GM20000 (cell line): ENCODE measurements around the gene EFNA5.

Source experiments
- DNase-seq: peaks from one replicate; pipeline ENCODE4 v3.0.0; 2012; ENCODE audit warnings: low spot score
- TF ChIP-seq, protein P1 (sequence below): IDR thresholded peaks from 2 replicates; pipeline ENCODE4 v1.5.1; 2012; ENCODE audit warnings: mild to moderate bottlenecking, control low read depth; ENCODE audit errors: extremely low read depth, missing control alignments

Gene EFNA5

DNA sequence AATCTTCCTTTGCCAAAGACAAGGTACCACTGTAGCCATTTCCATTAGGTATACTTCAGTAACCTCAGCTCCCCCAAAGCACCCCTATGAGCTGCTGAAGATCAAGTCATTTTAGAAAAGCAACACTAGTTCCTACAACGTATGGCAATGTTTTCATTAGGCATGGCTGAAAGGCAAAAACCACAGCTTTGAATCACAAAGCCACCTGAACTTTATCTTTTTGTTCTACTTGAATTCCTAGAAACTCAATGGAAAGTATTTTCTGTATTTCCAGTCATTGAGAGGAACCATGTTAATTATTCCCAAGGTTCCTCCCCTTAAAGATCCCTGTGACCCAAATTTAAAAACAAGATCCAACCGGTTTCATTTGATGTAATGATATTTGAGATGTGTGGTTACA lies 152.1 kb downstream of the EFNA5 start:
- TF ChIP-seq, protein P1, sequence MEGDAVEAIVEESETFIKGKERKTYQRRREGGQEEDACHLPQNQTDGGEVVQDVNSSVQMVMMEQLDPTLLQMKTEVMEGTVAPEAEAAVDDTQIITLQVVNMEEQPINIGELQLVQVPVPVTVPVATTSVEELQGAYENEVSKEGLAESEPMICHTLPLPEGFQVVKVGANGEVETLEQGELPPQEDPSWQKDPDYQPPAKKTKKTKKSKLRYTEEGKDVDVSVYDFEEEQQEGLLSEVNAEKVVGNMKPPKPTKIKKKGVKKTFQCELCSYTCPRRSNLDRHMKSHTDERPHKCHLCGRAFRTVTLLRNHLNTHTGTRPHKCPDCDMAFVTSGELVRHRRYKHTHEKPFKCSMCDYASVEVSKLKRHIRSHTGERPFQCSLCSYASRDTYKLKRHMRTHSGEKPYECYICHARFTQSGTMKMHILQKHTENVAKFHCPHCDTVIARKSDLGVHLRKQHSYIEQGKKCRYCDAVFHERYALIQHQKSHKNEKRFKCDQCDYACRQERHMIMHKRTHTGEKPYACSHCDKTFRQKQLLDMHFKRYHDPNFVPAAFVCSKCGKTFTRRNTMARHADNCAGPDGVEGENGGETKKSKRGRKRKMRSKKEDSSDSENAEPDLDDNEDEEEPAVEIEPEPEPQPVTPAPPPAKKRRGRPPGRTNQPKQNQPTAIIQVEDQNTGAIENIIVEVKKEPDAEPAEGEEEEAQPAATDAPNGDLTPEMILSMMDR: no peak
- no peak for DNase-seq

DNA sequence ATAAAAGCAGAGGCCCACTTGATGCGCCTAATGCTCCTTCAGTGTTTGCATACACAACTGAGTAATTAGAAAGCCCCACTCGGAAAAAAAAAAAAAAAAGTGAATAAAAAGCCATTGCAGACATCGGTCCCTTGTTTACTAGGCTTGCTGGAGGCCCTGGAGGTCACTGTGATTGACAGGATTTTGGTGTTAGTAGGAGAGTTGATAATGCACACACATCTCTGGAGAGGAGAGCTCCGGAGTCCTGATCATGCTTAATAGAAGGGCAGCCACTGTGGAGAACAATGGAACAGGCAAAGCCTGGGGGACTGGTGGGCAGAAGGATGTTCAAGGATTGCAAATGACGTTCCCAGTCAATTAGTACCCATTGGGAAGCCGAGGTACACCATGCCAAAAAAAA lies 152.5 kb downstream of the EFNA5 start:
- no peak for DNase-seq
- TF ChIP-seq, protein P1: no peak

DNA sequence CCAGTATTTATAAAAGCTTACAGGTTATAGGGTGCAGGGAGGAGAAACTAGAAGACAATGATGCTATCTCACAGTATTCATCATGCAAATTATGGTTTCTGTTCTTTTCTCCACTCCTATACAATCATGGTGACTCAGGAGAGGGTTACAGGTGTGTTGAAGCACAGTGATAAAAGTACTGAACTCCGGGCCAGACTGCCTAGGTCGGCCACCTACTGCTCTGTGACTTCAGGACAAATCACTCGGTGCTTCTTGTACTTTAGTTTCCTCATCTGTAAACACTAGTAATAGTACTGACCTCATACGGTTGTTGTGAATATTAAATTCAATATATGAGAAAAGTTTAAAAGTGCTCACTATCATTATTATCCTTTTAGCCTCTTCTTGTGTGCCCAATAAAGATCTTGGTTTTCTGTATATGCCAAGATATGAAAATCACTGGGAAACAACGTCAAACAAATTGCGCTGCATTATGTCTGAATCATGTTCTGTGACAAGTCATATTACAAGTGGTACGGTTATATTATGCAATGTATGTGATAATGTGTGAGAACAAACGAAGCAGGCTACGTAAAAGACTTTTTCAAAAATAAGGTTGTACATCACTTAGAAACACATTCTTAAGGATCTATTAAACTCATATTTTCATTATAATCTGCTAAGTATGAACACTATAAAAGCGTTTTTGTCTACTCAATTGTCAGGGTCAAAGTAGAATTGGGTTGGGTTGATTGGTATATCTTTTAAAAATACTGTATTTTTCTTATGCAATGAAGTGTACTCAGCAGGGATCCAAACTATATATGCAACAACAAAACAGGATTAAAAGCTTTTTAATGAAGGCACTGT lies 153.3 kb downstream of the EFNA5 start:
- no peak for DNase-seq
- TF ChIP-seq, protein P1: no peak

DNA sequence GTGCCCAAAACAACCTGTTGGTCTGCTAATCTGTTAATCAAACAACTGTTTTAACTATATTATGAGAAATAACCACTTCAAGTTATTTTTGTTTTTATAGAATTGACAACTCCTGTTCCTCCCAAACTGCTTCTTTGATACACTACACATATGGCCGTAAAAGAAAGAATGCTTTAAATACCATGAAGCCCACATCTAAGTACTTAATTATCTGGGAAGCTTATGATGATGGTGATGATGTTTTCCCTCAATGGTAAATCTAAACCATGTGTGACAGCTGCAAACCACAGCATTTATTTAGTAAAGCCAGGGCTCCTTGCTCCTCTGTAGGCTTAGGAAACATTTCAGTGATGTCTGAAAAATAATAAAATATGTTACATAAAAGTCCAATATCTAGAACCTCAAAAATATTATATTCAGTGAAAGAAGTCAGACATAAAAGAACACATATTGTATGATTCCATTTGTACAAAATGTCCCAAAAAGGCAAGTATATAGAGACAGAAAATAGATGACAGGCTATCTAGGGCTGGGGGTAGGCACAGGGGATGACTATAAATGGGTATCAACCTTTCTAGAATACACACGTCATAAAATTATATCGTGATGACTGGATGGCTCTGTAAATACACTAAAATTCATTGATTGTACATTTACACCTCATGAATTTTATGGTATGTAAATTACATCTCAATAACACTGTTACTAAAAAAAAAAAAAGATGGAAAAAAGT lies 154.1 kb downstream of the EFNA5 start:
- TF ChIP-seq, protein P1: no peak
- no peak for DNase-seq

- no peak for DNase-seq
- TF ChIP-seq, protein P1: no peak
Measured at GRCh38 chr5:107515521-107516080, 155.1 kb downstream of the EFNA5 start.

GRCh38 chr5:107514305-107514704 lies 156.4 kb downstream of the EFNA5 start:
- TF ChIP-seq, protein P1: no peak
- no peak for DNase-seq
